GM18499 (cell line): ENCODE data around the gene DENND1A.

Experiments used
- ATAC-seq: cut with Tn5 transposase; IDR thresholded peaks from one replicate; pipeline ENCODE4 v1.9.1; 2021; ENCODE audit warnings: moderate number of reproducible peaks; ENCODE audit not compliant: insufficient read depth, unreplicated experiment

DENND1A gene

DNA sequence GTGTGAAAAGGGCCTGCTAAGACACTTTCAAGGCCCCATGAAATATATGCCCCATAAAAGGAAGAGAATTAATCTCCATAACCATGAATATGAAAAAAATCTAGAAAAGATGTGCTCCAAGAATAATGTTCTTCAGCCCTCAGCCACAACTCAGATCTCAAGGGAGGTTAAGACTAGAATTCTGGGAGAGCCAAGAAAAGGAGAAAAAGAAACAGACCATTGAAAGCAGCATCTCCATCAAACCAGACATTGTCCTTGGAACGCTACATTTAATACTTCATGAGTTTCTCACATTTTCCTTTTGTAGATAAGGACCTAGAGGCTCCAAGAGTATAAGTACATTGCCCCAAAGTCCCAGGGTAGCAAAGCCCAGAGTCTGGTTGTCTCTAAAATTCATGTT, 270.6 kb downstream of the DENND1A start:
- ATAC-seq = no peak

- no peak for ATAC-seq
Measured at GRCh38 chr9:123658792-123659191, 271.1 kb downstream of the DENND1A start.

GRCh38 chr9:123657941-123658340, 272.0 kb downstream of the DENND1A start:
- no peak for ATAC-seq

GRCh38 chr9:123657099-123657498, 272.8 kb downstream of the DENND1A start:
- ATAC-seq = no peak

GRCh38 chr9:123656565-123656964, 273.4 kb downstream of the DENND1A start:
- ATAC-seq = no peak

DNA sequence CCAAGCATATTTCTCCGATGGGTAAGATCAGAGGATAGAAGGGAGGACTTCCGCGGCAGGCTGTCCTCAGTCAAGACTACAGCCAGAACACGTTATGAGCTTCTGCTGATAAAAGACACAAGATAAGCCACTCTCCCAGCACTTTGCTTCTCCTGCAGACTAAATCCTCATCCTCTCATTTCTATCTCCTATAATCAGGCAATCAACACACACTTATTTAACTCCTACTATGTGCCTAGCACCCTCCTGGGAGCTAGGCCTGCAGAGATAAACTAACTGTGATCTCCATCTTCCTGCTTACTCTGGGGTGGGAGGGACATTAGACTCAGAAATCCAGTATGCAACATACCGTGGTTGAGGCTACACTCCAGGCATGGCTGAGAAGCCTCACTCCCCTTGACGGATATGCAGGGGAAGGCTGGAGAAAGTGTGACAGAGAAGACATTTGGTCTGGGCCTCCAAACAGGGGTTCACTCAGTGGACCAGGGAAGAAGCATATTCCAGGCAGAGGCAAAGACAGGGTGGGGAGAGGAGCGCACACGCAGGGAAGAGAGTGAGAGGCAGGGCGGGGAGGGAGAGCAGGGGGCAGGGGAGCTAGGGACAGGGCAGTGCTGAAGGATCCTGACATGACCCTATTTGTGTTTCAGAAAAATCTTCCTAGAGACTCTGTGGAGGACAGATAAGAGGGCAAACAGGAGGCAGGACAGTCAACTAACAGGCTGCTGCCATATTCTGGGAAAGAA, 274.1 kb downstream of the DENND1A start:
- ATAC-seq = no peak

GRCh38 chr9:123654994-123655637, 274.8 kb downstream of the DENND1A start:
- no peak for ATAC-seq

DNA sequence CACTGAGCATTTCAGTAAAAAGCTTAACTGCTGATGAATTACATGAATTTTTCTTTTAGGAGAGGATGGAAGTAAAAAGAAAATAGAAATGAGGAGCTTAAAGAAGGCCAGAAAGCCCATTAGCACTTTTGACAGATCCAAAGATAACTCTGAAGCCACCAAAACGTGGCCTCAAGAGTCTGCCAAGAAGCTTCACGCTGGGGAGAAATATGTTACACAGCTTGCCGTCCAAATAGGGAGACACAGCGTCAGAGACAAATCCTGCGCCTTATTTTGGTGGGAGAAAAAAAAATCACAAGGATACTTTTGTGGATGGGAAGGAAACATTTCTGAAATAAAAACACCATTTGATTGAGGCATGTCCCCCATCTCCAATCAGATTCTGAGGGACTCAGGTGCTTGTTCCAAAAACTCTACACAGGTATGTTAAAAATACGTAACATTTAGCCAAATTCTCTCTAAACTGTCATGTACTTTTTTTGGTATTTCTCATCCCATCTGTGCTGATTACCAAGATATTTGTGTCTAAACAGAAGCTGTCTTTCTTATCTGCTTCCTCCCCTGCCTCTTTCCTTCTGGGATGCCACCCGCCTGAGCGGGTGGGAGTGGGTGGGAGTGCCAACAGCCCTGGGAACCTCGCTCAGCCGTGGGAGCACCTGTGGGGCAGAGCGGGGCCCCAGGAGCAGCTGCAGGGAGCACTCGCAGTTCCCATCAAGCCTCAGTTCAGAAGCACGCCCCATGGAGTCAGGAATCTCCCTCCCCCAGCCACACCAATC, 275.5 kb downstream of the DENND1A start:
- no peak for ATAC-seq

DNA sequence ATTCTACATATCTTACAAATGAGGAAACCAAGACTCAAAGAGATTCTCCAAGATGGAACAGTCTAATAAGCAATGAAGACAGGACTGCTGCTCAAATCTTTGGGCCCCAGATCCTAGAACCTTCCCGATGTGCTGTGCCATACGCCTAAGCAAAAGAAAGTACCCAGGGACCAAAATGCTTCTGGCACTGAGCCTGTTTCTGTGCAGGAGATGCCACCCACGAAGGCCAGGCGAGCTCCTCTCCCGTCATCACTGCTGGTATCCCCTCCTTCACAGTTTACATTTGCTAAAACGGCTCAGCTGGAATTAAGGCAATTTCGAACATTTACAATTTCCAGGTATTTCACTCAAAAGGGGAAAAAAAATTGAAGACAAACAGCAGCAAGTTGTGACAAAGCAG, 277.5 kb downstream of the DENND1A start:
- ATAC-seq = no peak

- ATAC-seq = no peak
Measured at GRCh38 chr9:123651871-123652270, 278.1 kb downstream of the DENND1A start.

DNA sequence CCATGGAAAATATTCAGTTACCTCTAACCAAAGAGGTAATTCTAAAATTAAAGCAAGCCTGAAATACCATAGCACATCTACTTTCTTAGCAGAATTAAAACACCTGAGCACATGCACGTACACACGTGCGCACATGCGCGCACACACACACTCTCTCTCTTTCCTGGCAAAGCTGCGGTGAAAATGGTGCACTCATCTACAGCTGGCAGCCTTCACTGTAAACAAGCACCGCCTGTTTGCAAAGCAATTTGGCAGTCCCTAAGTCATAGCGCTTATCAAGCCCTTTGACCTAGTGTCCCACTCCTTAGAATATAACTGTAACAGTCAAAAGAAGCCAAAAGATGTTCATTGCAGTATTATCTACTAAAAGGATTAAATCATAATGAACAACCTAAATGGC, 278.7 kb downstream of the DENND1A start:
- ATAC-seq = no peak

DNA sequence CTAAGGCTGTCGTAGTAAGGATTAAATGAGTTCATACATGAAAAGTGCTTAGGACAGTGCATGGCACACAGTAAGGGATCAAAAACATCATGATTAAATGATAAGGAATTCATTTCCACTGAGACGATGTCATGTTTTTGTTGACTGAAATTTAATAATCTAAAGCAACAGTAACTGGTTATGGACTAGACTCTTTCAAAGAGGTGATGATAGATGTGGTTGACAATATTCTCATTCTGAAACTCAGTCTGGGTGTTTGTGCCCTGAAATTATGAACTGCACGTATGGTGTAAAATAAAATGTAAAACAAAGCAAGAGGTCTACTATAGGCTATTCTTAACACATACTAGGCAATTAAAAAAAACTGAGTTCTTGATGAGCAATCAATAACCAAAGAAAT, 280.0 kb downstream of the DENND1A start:
- ATAC-seq = no peak

DNA sequence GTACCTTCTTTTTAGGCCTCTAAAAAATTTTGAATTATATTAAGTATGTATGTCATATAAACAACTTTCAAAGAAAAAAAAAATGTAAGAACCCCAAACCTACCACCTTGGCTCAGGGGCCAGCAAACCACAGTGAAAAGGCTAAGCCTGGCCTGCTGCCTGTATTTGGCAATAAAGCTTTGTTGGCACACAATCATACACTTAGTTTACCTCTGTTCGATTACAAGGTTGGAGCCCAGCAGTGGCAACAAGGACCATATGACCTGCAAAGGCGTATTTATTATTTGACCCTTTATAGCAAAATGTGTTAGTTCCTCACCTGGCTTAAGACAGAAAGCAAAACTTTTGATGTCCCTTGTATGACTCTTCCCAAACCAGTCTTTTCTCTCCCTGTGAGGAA, 282.8 kb downstream of the DENND1A start:
- no peak for ATAC-seq

- no peak for ATAC-seq
Measured at GRCh38 chr9:123645762-123646161, 284.2 kb downstream of the DENND1A start.

DNA sequence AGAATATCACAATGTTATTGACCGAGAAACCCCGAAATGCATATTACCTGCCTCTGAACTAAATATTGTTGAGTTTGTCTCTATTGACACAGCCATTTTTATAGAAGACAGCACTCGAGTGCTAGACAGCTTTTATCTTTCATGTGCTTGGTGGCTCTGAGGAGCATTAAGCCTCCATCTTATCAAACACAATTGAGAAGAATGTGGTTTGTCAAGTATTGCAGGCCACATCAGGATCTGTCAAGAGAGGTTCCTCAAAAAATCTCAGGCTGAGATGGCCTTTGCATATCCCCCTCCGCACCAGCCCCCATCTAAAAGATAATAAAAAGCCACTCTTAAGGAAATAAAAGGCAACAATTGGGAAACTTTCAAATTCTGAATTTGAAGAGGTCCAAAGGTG, 284.8 kb downstream of the DENND1A start:
- no peak for ATAC-seq

DNA sequence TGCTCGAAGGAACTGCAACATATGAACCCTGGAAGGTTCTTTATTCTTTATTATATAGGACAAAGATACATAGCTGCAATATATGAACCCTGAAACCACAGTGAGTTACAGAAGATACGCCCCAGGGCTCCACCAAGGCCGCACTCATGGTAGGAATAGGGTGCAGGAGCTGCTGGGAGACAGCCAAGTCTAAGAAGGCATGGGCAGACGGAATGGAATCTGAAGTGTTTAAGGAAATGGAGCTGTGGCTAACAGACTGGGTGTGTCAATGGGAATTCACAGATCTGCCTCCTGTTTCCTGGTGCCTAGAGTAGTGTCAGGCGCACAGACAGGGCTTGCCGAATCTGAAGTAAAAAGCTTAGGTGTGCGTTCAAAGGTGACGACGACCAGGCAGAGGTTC, 286.4 kb downstream of the DENND1A start:
- no peak for ATAC-seq

DNA sequence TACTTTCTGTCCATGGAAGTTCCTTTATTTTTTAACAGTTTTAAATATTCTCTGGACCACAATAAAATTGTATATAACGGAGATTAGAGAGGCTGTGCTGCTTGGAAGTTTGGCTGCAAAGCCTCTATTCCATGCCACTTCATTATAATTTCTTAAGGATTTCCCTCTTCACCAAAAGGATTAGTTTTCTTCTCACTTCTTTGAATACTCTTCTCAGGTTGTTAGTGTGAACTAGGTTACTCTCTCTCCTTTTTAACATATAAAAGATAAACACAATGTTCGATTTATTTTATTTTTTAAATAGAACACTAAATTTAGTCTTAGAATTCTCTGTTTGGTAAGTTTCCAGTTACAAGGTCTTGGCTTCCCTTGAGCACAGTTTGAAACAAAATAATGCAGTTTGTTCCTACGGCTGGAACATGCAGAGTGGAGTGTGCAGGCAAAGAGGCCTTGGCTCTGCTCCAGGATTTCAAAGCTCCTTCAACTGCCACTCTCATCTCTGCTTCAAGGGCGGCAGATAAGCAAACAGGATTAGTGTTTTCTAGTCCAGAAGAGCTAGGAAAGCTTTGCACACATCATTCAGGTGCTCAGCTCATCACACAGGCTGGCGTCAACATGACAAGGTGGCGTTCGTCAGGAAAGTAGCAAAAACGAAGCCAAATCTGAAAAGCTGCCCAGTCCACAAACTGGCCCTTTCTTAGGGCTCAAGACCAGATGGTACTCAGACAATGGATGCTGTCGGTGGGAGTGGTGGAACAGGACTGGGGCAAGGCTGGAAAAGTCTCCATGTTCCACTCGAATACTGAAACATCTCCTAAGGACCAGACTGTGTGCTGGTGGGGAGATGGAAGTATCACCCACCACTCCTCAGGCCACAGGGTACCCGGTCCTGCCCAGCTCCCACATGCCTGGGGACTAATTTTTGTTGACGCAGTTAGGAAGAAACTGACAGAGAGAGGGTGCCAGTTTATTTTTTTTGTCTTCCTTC, 287.3 kb downstream of the DENND1A start:
- ATAC-seq = no peak

DNA sequence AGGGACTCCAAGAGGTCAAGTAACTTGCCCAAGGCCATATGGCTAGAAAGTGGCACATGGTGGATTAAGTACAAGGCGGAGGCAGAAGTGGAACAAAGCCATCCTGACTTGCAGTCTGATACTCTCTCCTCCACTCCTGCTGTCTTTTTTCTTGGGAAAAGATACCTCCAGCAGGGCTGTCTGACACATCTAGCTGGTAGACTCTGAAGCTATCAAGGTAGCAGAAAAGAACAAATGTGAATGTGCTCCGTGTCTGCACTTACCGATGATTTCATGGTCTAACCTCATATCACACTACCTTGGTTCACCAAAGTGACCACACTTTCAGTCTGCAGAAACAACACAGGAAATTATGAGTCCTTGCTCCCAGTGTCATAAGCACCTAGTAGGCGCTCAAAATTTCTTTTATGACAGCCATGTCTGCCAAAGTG, 289.1 kb downstream of the DENND1A start:
- no peak for ATAC-seq

DNA sequence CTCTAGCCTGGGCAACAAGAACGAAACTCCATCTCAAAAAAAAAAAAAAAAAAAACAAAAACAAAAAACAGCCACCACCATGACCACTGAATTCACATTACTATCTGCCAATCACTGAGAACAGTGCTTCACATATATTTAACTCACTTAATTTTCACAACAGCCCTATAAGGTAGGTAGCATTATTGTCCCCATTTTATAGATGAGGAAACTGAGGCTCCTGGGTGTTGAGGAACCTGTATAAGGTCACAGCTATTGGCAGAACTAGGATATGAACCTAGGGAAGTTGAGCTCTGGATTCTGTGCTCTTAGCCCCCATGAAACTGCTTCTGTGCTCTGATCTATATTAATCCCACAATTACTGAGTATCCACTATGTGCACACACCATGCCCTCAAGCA, 290.2 kb downstream of the DENND1A start:
- no peak for ATAC-seq

DNA sequence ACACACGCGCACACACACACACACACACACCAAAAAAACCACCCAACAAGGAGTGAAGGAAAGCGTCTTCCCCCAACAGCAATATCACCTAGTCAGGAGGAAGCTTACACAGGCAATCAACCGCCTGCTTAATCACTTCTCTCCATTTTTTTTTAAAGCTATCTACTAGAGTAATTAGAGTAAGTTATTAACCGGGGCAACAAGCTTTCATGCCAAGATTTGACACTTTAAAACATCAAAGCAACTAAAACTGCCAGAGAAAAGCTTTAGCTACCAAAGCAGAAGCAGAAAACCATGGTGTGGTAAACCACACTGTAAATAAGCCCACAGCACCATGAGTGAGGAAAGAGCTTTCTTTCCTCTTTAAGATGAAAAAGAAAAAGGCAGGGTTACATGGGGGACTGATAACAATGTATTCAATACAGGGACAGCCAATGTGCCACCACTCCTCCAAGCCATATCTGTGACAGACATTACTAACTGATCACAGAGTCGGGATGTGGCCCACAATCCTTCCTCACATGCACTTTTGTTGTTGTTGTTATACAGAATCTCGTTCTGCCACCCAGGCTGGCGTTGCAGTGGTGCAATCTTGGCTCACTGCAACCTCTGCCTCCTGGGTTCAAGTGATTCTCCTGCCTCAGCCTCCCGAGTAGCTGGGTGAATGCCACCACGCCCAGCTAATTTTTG, 291.8 kb downstream of the DENND1A start:
- ATAC-seq = no peak
